ENCODE results near the gene PLXNA1.

PLXNA1 gene

DNA sequence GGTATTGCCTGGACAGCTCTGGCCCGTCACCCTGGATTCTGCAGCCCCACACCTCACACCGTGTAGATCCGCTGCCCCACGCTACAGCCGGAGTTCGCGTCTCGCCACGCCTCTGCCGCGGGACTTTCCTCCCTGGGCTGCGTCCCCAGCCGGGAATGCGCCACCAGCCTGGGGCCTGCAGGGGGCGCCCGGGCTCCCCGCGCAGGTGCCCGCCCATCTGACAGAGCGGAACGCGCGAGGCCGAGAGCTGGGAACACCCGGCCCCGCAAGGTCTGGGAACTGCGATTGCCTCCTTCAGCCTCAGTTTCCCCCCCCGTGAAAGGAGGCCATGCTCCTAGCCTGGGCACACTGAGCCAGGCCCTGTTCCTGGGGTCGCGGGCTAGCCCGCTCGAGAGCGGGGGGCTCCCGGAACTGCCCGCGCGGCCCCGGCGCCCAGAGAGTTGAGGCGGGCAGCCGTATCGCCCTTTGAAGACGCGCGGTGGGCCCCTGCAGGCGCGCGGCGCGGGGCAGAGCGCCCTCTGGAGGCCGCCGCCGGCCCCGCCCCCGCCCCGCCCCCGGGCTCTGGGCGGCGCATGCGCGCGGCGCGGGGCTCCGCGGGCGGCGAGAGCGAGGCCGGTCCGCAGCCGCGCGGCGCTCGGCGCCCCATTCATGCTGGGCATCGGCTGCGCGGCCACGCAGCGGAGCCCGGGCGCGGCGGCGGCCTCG, at the start of gene PLXNA1:
PLXNA1 (plus strand) TSS at position 645 of the 705 bp plus-strand sequence. CDS start 5,479 bp downstream, outside the sequence.
- DNase-seq: no peak

DNA sequence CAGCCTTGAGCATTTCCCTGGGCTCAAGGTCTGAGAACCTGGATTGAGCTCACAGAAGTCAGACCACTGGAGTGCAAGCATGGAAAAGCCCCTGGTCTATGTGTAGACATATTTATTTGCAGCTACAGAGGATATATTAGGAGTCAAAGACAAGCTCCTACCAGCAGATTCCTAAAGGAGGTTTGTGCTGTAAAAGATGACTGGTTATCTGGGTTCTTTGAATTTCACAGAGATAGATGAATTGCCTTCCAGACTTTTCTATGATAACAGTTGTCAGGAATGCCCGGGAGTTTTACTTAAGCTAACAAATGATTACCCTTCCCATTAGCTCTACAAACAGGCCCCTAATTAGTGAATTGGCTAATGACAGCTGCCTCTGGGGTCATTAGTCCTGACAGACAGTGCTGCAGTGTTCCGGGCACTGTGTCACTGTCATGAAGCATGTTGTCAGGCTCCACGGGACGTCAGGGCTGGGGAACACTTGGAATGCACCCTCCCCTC, 48.8 kb upstream of the PLXNA1 start:
- no peak for DNase-seq

DNA sequence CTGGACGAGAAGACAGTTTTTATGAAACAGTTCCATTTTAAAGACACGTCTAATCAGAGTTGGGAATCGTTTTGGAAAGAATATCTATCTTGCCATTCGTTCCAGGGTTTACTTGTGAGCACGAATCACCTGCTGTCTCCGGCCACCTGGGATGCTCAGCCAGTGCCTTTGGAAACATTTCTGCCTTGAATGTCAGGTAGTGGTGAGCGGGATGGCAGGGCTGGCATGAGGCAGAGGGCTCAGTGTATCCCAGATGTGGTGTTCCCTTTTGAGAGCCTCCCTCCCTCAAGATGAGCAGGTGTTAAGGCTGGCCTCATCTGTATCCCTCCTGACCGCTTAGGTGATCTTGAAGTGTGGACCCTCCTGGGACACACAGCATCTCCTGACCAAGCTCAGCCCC, 47.9 kb upstream of the PLXNA1 start:
- DNase-seq: no peak

DNA sequence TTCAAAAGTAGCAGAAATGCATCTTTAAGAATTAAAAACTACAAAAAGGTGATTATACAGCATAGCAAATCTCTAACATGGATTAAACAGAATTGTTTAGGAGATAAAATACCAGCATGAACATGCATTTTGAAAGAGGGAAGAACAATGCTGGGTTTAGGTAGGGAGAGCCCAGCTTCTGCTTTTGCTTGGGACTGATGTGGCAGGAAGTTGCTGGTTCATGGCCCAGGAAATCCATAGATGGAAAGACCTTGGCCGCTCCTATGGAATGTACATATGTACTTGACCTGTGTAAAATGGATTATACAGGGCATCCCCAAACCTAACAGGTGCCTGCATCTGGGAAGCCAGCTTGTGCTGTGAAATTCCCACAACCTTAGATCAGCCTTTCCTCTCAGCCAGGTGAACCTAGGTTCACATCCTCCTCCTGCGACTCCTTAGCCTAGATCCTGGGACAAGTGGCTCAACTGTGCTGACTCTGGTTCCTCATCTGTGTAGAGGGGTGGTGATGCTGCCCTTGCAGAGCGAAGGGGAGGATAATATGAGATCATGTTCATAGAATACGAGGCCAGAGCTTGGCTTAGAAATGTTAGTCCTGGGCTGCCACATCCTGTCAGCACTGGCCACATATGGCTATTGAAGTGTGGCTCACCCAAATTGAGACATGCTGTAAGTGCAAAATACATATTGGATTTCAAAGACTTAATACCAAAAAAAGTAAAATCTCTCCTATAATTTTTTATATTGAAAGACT, 47.0 kb upstream of the PLXNA1 start:
- no peak for DNase-seq

DNA sequence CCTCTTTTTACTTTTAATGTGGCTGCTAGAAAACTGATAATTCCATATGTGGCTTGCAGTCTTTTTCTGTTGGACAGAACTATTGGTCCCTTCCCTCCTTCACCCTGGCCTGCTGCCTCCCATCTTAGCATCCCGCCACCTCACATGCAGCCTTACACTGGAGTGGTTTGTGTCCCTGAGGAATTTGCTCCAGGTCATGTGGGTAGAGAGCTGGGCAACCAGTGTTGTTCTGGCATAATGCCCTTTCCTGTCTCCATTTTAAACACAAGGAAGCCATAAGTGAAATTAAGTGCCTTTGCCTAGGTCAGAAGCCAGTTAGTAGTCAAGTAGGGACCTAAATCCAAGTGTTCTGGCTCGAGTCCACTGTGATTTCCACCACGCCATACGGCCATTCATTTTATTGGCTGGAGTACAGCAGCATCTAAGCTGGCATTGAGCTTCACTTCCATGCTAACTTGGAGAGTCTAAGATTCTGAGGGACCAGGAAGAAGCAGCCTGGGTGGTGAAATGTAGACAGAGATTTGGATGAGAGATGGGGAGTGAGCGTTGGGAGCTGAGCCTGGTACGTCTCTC, 46.0 kb upstream of the PLXNA1 start:
- no peak for DNase-seq

DNA sequence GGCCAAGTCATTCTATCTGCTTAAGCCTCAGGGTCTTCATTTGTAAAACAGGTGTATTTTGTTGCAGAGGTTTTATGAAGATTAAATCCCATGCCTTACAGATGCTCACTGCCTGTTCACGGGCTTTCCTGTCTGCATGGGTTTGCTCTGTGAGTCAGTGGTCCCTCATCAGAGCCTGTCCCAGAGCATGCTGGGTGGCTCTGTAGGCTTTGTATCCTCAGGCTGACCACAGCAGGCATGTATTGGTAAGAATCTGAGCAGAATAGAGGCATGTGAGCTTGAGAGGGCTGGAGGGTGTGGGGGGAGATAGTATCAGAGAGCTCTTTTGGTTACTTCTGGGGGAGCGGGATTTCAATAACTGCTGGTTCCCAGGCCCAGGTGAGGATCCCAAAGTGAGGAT, 45.4 kb upstream of the PLXNA1 start:
- DNase-seq: no peak

DNA sequence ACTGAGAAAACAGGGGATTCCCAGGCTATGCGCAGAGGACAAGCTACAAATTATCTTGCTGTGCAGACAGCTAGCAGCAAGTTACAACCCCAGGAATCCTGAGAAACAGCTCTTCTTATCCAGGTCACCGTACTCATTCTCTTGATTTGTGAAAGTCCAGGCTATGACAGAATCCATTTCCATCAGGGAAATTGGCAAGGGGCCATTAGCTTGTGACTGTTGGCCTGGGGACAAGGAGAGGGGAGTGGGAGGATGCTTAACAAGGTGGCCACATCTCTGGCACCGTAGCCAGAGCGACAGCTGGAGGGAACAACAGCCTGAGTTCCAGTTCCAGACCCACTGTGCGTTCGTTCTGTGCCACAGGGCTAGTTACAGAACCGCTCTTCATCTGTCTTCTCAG, 44.9 kb upstream of the PLXNA1 start:
- no peak for DNase-seq

DNA sequence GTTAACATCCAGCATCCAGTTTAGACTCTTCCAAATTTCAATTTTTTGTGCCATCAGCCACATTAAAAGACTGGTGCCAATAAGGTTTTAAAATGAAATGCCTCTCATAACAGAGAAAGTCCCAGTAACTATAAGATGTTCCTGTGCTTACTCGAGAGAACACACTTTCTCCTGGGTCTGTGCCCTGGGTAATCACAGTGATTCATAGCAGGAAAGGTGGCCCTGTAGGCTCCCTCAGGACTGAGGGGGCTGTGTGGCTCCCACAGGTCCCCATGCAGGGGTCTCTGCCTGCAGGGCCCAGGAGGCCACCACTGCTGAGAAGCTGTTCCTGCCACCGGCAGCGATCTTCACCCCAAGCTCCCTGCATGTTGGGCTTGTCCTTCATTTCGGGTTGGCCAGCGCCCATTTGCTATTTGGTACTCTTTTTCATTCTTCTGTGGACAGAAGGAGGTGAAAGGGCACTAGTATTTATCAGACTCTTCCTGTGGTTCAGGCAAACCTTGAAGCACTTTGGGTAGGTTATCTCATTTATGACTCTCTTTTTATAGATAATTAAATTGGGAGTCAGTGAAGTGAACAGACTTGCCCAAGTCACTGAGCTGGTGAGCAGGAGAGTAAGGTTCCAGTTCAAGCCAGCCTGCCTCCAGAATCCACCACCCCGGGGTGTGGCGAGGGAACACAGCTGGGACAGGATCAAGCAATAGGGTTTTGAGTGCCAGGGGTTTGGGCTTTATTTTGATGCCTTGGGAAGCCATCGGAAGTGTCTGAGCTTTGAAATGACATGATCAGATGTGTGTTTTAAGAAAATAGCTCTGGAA, 44.2 kb upstream of the PLXNA1 start:
- no peak for DNase-seq

DNA sequence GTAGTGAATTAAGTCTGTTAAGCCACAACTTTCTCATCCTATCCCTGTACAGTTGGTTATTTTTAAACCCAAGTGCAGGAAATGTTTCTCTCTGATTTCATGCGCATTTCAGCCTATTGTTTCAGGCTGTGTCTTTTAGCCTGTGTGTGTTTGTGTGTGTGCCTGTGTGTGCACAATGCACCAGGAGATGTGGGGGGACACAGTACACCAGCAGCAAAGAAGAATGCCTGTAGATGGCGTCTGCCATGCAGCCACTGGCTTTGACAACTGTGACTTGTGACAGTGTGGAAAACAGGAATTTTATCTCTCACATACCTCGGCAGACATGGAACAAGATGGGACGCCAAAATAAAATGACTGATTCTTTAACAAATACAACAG, 43.6 kb upstream of the PLXNA1 start:
- DNase-seq: no peak

DNA sequence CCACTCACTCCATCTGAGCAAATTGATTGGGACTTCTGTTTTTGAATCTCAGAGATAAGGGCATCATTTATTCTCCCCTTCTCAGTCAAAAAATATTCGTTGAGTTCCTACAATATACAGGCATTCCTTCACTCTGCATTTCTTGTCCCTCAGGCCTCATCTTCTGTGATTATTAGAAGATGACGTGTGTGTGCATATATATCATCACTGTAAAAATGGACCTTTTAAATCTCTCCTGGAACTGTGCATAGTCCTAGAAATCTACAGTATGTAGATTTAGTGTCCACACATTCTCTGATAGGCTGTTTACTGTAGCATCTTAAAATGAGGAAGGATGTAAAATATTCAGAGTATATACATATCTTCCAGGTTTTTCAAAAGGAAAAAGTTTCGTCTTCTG, 43.2 kb upstream of the PLXNA1 start:
- no peak for DNase-seq

DNA sequence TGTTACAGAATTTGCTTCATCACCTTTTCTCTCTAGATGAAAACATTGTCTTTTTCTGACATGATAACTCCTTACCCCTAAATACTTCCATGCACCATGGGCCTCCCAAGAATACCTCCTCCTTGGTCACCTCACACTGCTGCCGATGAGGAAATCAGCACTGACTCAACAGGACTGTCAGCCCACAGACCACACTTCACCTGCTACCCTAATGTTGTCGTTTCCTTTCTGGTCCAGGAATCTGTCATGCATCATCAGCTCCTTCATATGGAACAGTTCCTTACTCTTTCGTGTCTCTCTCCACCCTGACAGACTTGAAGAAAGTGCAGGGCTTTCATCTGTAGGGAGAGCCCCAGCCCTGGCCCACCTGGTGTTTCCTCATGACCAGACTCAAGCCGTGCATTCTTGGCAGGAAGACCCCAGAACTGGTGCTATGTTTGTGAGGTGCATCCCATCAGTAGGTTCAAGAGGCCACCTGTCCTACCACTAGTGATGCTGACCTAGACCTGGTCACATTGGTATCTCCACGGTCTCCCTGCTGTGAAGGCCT, 41.1 kb upstream of the PLXNA1 start:
- no peak for DNase-seq

DNA sequence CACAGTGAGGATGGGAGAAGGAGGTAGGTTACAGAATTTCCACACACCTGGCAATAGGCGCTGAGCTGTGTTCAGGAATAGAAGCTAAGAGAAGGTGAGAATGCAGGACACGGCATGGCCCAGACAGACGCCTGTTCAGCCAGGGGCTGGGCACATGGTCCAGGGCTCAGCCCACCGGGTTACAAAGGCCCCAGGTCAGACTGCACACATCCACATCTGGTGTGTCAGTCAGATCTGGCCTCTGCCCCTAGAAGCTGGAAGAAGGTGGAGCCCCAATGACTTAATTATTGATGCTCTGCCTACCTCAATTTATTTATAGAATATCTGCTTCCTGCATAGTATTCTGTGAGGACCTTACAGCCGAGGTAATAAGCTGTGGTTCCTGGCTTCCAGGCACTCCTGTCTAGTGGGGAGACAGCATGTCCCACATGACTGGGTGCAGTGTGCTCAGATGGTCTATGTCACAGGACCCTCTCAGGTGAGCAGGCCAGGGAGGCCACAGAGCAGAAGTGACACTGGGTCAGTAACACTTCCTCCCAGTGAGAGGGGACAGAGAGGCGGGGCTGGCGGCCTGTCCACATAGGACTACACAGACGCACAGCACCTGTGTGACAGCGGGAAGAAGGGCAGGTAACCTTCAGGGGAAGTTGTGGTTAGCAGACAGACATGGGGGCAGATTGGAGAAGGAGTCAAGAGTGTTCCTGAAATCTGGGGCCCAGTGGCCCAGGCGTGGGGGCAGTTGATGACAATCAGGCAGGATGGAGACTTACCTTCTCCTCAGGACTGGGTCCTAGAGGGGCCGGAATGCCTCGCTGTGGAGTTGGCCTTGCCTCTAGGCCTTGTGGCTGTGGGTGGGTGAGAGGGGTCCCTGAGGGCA, 38.6 kb upstream of the PLXNA1 start:
- no peak for DNase-seq

DNA sequence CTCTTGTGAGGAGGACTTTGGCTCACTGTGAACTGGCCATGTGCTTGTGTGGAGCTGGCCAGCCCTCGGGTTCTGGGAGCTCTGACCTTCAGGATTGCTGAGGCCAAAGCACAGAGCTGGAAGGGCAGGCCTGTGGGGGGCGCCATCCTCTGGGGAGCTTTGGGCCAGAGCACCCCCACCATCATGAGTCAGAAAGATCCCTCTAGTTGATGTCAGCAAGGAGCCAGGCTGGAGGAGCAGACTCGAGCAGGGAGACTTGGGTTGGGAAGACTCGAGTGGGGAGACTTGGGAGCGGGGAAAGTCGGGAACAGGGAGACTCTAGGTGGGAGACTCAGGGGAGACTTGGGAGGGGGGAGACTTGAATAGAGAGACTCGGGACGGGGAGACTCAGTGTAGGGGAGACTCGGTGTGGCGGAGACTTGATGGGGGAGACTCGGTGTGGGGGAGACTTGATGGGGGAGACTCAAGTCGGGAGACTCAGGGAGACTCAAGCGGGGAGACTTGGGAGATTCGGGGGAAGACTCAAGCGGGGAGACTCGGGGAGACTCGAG, 37.7 kb upstream of the PLXNA1 start:
- DNase-seq: no peak

DNA sequence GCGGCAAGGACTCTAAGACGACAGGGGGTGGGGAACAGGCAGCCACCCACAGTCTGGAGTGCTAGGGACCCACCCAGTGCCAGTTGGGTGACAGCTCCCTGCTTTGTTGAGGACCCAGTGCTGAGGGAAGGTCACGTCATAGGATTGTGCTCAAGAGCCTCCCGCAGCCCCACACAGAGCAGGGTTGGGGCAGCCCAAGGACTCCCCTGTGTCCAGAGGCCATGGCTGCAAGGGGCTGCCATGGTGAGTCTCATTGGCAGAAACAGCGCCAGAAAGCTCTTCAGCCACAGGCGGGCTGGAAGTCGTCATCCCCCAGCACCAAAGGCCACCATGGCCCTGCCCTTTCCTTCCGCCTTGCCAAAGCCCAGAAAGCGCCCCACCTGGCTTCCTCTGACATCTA, 37.0 kb upstream of the PLXNA1 start:
- no peak for DNase-seq

DNA sequence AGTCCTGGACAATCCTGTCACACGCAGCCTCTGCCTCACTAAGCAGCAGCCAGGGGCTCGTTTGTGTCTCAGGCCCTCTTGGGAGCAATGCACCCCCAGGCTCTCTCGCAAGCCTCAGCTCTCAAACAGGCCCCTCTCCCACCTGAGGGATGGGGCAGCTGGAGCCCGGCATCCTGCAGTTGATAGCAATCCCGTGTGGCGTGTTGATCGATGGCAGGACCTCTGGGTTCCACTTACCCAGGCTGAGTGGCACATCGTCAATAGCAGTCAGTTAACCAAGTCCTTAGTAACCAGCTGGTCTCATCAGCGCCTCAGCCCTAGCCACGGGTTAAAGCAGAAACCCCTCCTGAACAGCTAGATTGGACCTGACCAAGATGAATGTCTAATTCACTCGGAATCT, 36.5 kb upstream of the PLXNA1 start:
- no peak for DNase-seq

DNA sequence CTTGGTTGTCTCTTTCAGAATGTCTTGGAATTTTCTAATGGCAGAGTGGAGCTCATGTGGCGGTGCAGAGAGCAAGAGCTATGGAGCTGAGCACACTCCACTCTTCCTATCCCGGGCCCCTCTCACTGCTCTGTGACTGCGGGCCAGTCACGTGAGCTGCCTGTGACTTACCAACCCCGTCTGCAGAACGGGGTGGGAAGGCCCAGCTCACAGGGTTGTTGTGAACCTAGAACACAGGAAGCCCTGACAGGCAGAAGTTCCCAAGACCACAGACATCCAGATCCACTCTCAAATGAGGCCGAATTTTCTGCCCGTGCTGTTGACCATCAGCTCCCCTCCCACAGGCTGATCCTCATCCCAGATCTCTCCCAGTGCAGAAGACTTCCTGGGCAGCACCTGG, 35.5 kb upstream of the PLXNA1 start:
- no peak for DNase-seq

DNA sequence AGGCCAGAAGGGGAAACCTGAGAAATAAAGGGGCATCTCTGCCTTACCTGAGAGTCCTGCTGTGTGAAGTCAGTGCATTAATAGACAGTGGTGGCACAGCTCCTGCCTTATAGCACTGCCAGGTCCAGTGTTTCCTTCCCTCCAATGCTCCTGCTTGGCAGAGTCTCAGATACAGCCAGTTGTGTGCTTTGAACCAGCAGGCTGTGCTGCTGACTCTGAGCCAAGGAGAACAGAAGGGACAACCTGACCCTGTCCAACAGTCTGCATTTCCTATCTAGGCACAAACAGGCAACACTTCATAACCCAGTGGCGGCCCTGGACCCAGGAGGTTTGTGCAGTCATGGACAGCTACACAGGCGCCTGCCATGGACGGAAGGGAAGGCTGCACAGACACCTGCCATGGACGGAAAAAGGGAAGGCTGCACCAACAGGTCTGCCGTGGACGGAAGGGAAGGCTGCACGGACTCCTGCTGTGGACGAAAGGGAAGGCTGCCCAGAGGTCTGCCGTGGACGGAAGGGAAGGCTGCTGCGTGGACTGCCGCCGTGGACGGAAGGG, 33.9 kb upstream of the PLXNA1 start:
- no peak for DNase-seq

DNA sequence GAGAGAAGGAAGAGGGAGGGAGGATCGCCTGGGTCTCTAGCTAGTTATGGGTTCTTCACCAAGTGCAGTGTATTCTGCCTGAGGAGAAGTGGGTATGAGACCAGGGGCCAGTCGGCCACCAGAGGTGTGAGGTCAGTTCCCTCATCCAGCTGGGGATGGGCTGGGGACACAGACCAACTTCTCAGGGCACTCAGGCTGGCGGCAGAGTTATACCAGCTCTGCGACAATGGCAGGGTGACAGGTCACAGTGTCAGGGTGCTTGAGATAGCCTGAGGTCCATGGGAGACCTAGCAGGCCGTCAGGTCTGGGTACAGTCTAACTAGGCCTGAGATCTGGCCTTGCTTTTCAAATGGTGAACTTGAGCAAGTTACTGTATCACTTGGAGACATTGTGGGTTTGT, 31.4 kb upstream of the PLXNA1 start:
- no peak for DNase-seq

DNA sequence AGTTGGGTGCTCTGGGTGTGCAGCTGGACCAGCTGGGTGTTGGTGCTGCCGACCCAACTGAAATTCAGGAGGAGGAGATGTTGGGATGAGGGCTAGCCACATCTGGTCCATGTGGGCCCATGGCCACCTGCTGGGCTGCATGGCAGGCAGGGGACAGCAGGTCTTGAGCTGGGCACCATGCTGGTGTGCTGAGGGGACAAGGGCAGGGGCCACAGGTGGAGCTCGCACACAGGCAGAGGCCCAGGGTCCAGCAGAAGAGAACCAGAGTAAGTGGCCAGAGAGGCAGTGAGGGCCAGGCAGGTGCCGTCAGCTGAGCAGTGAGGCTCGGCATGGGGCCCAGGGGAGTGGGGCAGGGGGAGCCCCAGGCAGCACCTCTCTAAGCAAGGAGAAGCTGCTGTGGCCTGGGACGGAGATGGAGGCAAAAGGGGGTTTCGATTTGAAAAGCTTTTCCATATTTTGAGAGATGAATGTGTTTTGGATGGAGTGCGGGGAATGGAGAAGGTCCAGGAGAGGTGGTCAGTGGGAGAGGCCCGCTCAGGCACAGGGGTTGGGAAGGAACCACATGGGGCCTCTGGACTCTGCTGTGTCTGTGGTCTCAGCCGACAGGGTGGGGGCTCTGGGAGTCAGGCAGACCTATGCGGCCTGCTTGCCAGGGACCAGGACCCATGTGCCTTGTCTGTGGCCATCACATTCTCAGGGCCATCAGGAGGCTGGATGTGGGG, 30.5 kb upstream of the PLXNA1 start:
- no peak for DNase-seq

DNA sequence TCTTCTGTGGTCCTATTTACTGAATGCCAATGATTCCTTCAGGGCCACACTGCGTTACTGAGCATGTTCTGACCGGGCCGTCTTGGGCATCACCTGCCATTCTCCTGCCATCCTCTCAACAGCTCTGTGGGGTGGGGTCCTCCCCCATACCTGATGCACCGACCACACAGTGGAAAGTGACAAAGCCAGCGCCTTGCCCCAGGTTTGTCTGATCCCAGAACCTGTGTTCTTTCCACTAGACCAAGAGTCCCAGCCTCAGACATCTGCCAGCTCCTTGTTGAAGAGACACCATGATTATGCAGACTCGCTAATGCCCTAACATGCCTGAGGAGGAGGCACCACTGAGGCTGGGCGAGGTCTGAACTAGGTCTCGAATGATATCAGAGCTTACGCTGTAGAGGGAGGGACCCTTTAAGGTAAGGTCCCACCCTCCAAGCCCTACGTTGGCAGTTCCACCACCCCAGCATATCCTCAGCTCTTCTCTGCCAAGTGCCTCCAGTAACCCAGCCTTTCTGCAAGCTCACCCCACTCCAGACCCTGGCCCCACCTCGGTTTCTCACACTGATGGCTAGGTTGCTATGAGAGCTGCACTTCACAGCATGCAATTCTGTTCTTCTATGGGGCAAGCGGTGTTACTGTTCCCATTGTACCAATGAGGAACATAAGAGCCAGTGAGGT, 29.8 kb upstream of the PLXNA1 start:
- DNase-seq: no peak

Measured in SIG-M5 (cell line).